ENCODE measurements around the gene STRN3. TPM values are rescaled to one million over a fixed set of nuclear protein-coding genes. Genes with fewer than 3 reads are reported as not detected.

STRN3 gene
- total RNA-seq, 1 donor from 2014 or later, result 30.5 TPM

DNA sequence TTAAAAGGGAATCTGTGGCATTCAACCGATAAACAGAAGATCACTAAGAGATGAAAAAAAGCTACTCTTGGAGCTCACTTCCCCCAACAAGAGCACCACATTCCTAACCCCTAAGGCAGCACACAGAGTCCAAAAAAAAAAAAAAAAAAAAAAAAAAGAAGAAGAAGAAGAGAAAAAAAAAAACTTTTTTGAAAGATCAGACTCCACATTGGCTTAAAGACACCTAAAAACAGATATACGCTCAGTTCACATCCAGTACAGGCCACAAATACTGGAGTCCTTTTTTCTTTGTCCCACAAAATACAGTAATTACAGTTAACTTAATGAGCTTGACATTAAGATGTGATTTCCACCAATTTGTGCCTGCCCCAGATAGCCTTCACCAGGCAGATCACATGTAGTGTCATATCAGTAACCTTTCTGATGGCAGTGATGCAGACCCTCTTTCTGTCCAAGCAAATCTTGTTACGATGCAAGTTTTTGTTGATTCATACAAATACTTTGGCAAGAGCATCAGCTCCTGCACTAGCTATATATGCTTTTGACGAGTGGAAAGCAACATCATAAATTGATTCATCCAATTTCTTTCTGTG, 131.2 kb downstream of the STRN3 start:
- no peak for DNase-seq (ENCODE audit: low read depth)
- Histone ChIP-seq H3K27me3 (ENCODE audit: control insufficient read depth, insufficient read depth, low read length) (no peaks in the 10 kb centered on the region), H3K36me3 (ENCODE audit: control insufficient read depth, insufficient read depth, low read length) (no peaks in the 10 kb centered on the region), H3K4me3 (ENCODE audit: low read depth, low read length) (no peak overlapping the region)
- no peak for TF ChIP-seq CTCF (IDR thresholded peaks at IDR 0.05; ENCODE audit: insufficient read depth, low read length, poor library complexity, severe bottlenecking)

DNA sequence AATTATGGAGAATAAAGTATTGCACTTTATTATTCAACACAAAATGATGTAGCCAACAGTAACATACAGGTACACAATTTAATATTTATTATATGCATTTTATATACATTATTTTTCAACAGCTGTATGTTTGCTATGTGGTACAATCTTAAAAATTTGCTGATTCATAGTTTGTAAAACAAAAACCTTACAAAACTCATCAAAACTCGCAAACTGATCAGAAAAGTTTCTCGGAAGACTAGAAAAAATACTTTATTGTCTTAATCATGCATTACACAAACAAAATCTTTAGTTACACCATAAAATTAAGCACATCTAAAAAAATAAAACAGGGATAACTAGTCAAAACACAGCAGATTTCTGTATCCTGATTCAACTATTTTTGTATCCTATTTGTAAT, 132.4 kb downstream of the STRN3 start:
- Histone ChIP-seq H3K27me3 (ENCODE audit: control insufficient read depth, insufficient read depth, low read length) (no peaks in the 10 kb centered on the region), H3K4me3 (ENCODE audit: low read depth, low read length) (no peak overlapping the region), H3K36me3 (ENCODE audit: control insufficient read depth, insufficient read depth, low read length) (no peaks in the 10 kb centered on the region)
- no peak for TF ChIP-seq CTCF (IDR thresholded peaks at IDR 0.05; ENCODE audit: insufficient read depth, low read length, poor library complexity, severe bottlenecking)
- DNase-seq (ENCODE audit: low read depth), result no peak

DNA sequence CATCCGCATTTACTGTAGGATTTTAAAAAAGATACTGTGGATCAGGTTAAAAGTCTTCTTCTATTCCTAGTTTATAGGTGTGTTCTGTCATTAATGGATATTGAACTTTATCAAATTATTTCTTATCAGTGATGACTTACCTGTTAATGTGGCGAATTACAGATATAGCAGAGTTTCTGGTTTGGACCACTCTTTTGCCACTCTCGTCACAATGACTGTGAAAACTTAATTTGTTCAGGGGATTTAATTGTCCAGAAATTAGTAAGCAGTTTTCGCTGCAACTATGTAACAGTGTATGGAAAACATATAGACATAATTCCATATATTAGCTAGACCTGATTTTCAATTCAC, 137.0 kb downstream of the STRN3 start:
- H3K36me3 ChIP-seq (ENCODE audit: control insufficient read depth, insufficient read depth, low read length), result no peaks in the 10 kb centered on the region
- H3K27me3 ChIP-seq (ENCODE audit: control insufficient read depth, insufficient read depth, low read length), result no peaks in the 10 kb centered on the region
- DNase-seq (ENCODE audit: low read depth), result no peak
- no peak overlapping the region for H3K4me3 ChIP-seq (ENCODE audit: low read depth, low read length)
- TF ChIP-seq CTCF (IDR thresholded peaks at IDR 0.05; ENCODE audit: insufficient read depth, low read length, poor library complexity, severe bottlenecking), result no peak

DNA sequence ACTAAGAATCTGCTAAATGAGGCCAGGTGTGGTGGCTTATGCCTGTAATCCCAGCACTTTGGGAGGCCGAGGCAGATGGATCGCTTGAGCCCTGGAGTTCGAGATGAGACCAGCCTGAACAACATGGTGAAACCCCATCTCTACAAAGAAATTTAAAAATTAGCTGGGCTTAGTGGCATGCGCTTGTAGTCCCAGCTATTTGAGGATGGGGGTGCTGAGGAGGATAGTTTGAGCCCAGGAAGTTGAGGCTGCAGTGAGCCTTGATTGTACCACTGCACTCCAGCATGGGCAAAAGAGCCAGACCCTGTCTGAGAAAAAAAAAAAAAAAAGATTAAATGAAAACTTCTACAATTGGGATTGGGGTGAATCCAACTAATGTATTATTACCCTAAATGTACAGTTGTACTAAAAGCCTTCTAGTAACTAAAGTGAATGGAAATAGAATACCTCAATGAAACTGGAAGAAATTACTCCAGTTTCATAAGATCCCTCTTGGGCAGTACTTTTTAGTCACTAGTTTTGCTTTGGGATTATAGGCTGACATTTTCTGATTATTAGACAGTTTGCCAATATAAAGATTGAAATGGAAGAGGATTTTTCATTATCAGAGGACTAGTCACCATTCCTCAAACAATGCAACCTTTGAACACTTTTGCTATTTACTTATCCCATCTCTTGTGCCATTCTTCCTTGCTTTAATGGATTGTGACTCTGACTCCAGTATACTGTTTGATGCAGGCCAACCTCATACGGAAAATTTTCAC, 137.5 kb downstream of the STRN3 start:
- no peak for TF ChIP-seq CTCF (IDR thresholded peaks at IDR 0.05; ENCODE audit: insufficient read depth, low read length, poor library complexity, severe bottlenecking)
- DNase-seq (ENCODE audit: low read depth), result no peak
- no peaks in the 10 kb centered on the region for H3K36me3 ChIP-seq (ENCODE audit: control insufficient read depth, insufficient read depth, low read length)
- H3K4me3 ChIP-seq (ENCODE audit: low read depth, low read length), result no peak overlapping the region
- H3K27me3 ChIP-seq (ENCODE audit: control insufficient read depth, insufficient read depth, low read length), result no peaks in the 10 kb centered on the region

DNA sequence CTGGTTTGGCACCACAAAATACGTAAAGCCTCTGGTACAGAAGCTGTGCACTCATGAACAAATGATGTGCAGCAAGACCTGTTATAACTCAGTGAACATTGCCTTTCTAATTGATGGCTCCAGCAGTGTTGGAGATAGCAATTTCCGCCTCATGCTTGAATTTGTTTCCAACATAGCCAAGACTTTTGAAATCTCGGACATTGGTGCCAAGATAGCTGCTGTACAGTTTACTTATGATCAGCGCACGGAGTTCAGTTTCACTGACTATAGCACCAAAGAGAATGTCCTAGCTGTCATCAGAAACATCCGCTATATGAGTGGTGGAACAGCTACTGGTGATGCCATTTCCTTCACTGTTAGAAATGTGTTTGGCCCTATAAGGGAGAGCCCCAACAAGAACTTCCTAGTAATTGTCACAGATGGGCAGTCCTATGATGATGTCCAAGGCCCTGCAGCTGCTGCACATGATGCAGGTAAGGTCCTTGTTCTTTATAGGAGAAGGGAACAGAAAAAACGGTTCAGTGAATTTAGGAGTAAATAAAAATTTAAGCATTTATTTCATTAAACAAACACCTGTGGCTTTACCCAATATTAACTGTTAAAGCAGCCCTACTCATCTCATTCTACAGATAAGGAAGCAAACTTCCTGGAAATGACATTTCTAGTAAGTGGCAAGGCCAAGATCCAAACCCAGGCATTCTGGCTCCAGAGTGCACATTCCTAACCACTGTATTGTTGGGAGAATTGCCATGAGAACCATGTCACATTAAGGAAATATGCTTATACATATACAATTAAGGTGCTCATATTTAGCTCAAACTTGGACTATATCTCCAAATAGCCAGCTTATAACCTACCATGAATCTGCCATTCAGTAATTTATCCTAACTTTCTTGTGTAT, 140.1 kb downstream of the STRN3 start:
- Histone ChIP-seq H3K4me3 (ENCODE audit: low read depth, low read length) (no peak overlapping the region), H3K36me3 (ENCODE audit: control insufficient read depth, insufficient read depth, low read length) (no peaks in the 10 kb centered on the region), H3K27me3 (ENCODE audit: control insufficient read depth, insufficient read depth, low read length) (no peaks in the 10 kb centered on the region)
- no peak for DNase-seq (ENCODE audit: low read depth)
- TF ChIP-seq CTCF (IDR thresholded peaks at IDR 0.05; ENCODE audit: insufficient read depth, low read length, poor library complexity, severe bottlenecking), result no peak

Measured in kidney epithelial cell (primary cell).